Fibroblast of lung (primary cell): ENCODE data around the gene FBXO33. TPM values are rescaled to one million over a fixed set of nuclear protein-coding genes. Genes with fewer than 3 reads are reported as not detected.

Experiments
- DNase-seq, 2 donors: peaks; one replicate each; pipeline versions ENCODE4 v3.0.0 to v3.0.0-alpha.2; 2010; ENCODE audit warnings: low read depth in 2 of 2
- H2AFZ ChIP-seq: 2 replicates; pipeline ENCODE4 v1.5.1; 2012; ENCODE audit warnings: low read length, control low read depth, inconsistent platforms
- H3K27ac ChIP-seq: 2 replicates; pipeline ENCODE4 v1.5.1; 2011; ENCODE audit warnings: low read length, control low read depth; ENCODE audit not compliant: insufficient read depth
- H3K27me3 ChIP-seq: 2 replicates; pipeline ENCODE4 v1.5.1; 2011; ENCODE audit warnings: mild to moderate bottlenecking, low read length; ENCODE audit not compliant: control insufficient read depth, insufficient read depth
- H3K36me3 ChIP-seq: 2 replicates; pipeline ENCODE4 v1.5.1; 2011; ENCODE audit warnings: low read length; ENCODE audit not compliant: control insufficient read depth, insufficient read depth
- H3K4me1 ChIP-seq: 2 replicates; pipeline ENCODE4 v1.5.1; 2011; ENCODE audit warnings: low read length; ENCODE audit not compliant: control insufficient read depth, insufficient read depth; ENCODE audit errors: extremely low read depth
- H3K4me2 ChIP-seq: 2 replicates; pipeline ENCODE4 v1.5.1; 2011; ENCODE audit warnings: low read length, control low read depth; ENCODE audit not compliant: insufficient read depth; ENCODE audit errors: extremely low read depth
- H3K4me3 ChIP-seq, 4 experiments: fragments of 200-600 bp in 1 of 4; sonication (generic) in 1 of 4; replicated peaks in 1 of 4; 2 replicates each; pipeline ENCODE4 v1.5.1; 2011 to 2016; ENCODE audit warnings: low read length in 4 of 4, low read depth in 3 of 4, mild to moderate bottlenecking in 3 of 4, control low read depth in 2 of 4, inconsistent platforms in 1 of 4, mixed read lengths in 1 of 4; ENCODE audit not compliant: insufficient read depth in 1 of 4; ENCODE audit errors: control extremely low read depth in 1 of 4
- H3K79me2 ChIP-seq: 2 replicates; pipeline ENCODE4 v1.5.1; 2012; ENCODE audit warnings: mild to moderate bottlenecking, low read length, inconsistent platforms; ENCODE audit not compliant: control insufficient read depth, insufficient read depth
- H3K9ac ChIP-seq: 2 replicates; pipeline ENCODE4 v1.5.1; 2011; ENCODE audit warnings: mild to moderate bottlenecking, low read length, control low read depth; ENCODE audit not compliant: insufficient read depth
- H3K9me3 ChIP-seq: 2 replicates; pipeline ENCODE4 v1.5.1; 2012; ENCODE audit warnings: low read depth, low read length; ENCODE audit not compliant: control insufficient read depth, insufficient read depth
- H4K20me1 ChIP-seq: 2 replicates; pipeline ENCODE4 v1.5.1; 2011; ENCODE audit warnings: low read length; ENCODE audit not compliant: control insufficient read depth, insufficient read depth; ENCODE audit errors: extremely low read depth
- EZH2 ChIP-seq: IDR thresholded peaks from 2 replicates; pipeline ENCODE4 v1.5.1; 2012; ENCODE audit warnings: low read length, control low read depth, mild to moderate bottlenecking; ENCODE audit errors: missing control alignments
- polyA plus RNA-seq, 2 donors: library from polyadenylated mRNA; depleted of rRNA in 1 of 2; stranded (reverse) in 1 of 2; unstranded in 1 of 2; fragments of >200 nt; gene quantifications; 2 replicates each; pipeline ENCODE4 v1.2.1, GENCODE V29; 2011 to 2012; ENCODE audit warnings: missing spikeins in 1 of 2
- total RNA-seq: library from RNA; depleted of rRNA; stranded (reverse); fragments of >200 nt; gene quantifications from 2 replicates; pipeline ENCODE4 v1.2.1, GENCODE V29; 2014
- TF ChIP-seq, protein P1 (sequence below), 2 donors: IDR thresholded peaks in 1 of 2; conservative IDR thresholded peaks in 1 of 2; 1 replicate in 1 of 2; 2 replicates in 1 of 2; pipeline ENCODE4 v1.5.1; 2011 to 2012; ENCODE audit warnings: low read length in 2 of 2, control low read depth in 1 of 2, inconsistent platforms in 1 of 2, low read depth in 1 of 2, mild to moderate bottlenecking in 1 of 2

FBXO33 gene
- total and polyA plus RNA-seq, 2 donors (not counting 1 experiment from before 2014, with no cell fraction given): 12.6 to 16.3 TPM

DNA sequence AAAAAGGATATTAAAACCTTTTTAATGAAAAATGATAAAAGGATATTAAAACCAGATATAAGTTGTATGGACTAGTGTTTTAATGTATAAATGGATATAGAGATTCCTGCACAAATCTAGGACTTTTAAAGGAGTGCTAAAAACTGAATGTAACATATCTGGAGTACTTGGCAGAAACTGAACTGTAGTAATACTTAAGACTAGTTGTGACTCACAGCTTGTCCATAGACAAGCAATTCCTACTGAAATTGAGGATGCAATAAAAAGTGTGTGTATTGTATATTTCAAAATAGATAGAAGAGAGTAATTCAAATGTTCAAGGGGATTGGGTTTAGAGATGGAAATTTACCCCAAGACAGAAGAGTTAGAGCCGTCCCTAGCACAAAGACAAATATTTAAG lies 59.6 kb downstream of the FBXO33 start:
- DNase-seq: peak; percentile 20 to 42
- Histone ChIP-seq H3K4me1 (peaks cover 2% of the 10 kb centered on the region), H2AFZ (no peak overlapping the region)

DNA sequence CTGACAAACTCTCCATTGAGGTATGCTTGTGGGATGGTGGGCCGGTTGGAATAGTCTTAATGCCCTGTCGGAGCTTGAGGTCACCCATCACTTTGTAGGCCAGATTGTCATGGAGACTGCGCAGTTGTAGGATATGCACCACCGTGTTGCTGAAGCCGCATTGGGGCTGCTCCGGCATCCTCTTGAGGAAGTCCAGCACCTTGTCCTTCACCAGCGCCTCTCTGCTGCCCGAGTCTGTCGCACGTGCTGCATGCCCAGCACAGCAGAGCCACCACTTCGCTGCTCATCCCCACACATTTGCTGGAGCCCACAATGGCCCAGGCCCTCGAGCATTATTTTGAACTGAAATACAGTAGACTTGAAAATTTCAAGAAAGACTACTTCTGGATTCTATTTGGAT lies 61.8 kb downstream of the FBXO33 start:
- no peak overlapping the region for H3K4me2 ChIP-seq
- no peaks in the 10 kb centered on the region for H3K27me3 ChIP-seq
- no peaks in the 10 kb centered on the region for H4K20me1 ChIP-seq
- no peaks in the 10 kb centered on the region for H3K36me3 ChIP-seq
- no peak overlapping the region for H2AFZ ChIP-seq
- DNase-seq: no peak
- H3K9me3 ChIP-seq: no peaks in the 10 kb centered on the region
- no peaks in the 10 kb centered on the region for H3K79me2 ChIP-seq
- TF ChIP-seq EZH2: no peak
- TF ChIP-seq, protein P1, sequence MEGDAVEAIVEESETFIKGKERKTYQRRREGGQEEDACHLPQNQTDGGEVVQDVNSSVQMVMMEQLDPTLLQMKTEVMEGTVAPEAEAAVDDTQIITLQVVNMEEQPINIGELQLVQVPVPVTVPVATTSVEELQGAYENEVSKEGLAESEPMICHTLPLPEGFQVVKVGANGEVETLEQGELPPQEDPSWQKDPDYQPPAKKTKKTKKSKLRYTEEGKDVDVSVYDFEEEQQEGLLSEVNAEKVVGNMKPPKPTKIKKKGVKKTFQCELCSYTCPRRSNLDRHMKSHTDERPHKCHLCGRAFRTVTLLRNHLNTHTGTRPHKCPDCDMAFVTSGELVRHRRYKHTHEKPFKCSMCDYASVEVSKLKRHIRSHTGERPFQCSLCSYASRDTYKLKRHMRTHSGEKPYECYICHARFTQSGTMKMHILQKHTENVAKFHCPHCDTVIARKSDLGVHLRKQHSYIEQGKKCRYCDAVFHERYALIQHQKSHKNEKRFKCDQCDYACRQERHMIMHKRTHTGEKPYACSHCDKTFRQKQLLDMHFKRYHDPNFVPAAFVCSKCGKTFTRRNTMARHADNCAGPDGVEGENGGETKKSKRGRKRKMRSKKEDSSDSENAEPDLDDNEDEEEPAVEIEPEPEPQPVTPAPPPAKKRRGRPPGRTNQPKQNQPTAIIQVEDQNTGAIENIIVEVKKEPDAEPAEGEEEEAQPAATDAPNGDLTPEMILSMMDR (conservative IDR thresholded peaks at IDR 0.05 in 1 of 2, IDR thresholded peaks at IDR 0.05 in 1 of 2; ENCODE audit: low read depth in 1 of 2, low read length in 2 of 2): no peak
- H3K27ac ChIP-seq: no peak overlapping the region
- peaks cover 2% of the 10 kb centered on the region for H3K4me1 ChIP-seq
- H3K4me3 ChIP-seq: no peak overlapping the region
- H3K9ac ChIP-seq: no peak overlapping the region

More for the DNA sequence above, 59.6 kb downstream of the FBXO33 start:
- TF ChIP-seq, protein P1 (conservative IDR thresholded peaks at IDR 0.05 in 1 of 2, IDR thresholded peaks at IDR 0.05 in 1 of 2; ENCODE audit: low read depth in 1 of 2, low read length in 2 of 2): no peak
- no peak for TF ChIP-seq EZH2
- Histone ChIP-seq H3K4me2 (no peak overlapping the region), H3K27me3 (no peaks in the 10 kb centered on the region), H3K9me3 (no peaks in the 10 kb centered on the region), H3K79me2 (no peaks in the 10 kb centered on the region), H4K20me1 (no peaks in the 10 kb centered on the region), H3K27ac (no peak overlapping the region), H3K36me3 (no peaks in the 10 kb centered on the region), H3K9ac (no peak overlapping the region), H3K4me3 (no peak overlapping the region)

DNA sequence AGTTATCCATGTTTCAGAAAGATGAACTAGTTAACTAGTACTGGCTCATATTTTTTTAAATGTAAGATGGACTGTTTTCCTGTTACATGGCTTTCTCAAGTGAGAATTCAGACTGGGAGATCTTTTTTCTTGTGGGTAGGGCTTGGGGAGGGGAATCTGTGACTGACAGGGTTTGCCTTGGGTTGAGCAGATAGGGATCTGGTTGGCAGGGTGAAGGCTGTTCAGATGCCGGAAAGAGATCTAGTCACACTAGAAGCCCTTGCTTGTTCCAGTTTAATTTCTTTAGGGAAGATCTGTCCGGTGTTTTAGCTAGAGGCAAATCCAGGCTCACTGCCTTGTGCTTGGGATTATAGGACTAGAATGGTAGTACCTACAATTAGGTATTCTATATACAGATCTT lies 63.2 kb downstream of the FBXO33 start:
- no peak for DNase-seq
- no peak overlapping the region for H3K4me2 ChIP-seq
- no peak overlapping the region for H2AFZ ChIP-seq
- H3K36me3 ChIP-seq: no peaks in the 10 kb centered on the region
- H4K20me1 ChIP-seq: no peaks in the 10 kb centered on the region
- no peak overlapping the region for H3K4me3 ChIP-seq
- H3K4me1 ChIP-seq: no peaks in the 10 kb centered on the region
- H3K27ac ChIP-seq: no peak overlapping the region
- H3K9me3 ChIP-seq: no peaks in the 10 kb centered on the region
- H3K27me3 ChIP-seq: no peaks in the 10 kb centered on the region
- H3K79me2 ChIP-seq: no peaks in the 10 kb centered on the region
- no peak for TF ChIP-seq EZH2
- TF ChIP-seq, protein P1 (conservative IDR thresholded peaks at IDR 0.05 in 1 of 2, IDR thresholded peaks at IDR 0.05 in 1 of 2; ENCODE audit: low read depth in 1 of 2, low read length in 2 of 2): no peak
- H3K9ac ChIP-seq: no peak overlapping the region
